CD4-positive, alpha-beta T cell treated with Interleukin-21 for 1 hour (primary cell): ENCODE data around the gene KCNA3.

Experiments used
- DNase-seq: peaks from one replicate; pipeline ENCODE4 v3.0.0-alpha.2; 2020

Gene KCNA3

DNA sequence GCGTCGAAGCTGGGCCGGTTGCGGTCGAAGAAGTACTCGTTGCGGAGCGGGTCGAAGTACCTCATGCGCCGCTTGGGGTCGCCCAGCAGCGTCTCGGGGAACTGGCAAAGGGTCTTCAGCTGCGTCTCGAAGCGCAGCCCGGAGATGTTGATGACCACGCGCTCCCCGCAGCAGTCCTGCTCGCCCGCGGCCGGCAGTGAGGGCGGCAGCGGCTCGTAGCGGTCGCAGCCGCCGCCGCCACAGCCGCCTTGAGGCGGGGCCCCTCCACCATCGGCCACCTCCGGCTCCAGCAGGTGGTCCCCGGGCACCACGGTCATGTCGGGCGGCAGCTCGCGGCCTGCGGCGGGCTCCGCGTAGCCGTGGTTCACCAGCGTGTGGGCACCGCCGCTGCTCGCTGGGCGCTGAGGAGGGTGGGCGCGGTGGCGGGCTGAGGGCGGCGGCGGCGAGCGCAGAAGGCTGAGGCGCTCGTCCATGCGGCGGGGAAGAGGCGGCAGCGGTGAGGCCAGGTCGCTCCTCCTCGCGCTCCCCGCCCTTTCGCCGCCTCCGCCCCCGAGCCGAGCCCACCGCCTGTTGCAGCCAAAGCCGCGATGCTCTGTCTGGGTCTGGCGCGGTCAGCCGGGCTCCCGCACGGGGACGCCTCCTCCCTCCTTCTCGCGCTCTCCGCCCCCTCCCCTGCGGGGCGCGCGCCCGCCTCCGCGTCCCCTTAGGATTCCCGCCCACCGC lies at the start of gene KCNA3:
Gene KCNA3 (minus strand): TSS at position 604 of the 723 bp plus-strand sequence. CDS start 131 bp downstream, at position 473.
- DNase-seq, result peak; percentile 86

DNA sequence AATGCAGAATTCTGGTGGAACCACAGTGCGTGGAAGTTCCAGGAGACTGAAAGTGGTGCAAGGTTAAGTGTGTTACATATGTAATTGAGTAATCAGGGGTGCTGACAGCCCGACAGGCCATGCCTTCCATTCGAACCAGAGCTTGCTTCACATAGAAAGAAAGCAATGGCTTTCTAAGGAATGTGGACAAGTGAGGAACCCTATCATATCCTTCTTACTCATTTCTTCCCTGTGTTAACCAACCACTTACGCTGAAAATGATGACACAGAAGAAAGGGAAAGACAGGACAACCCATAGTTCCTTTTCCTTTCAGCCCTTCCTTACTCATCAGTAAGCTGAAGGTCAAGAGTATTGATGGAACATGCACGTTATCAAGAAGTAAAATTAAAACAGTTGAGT lies 48.1 kb upstream of the KCNA3 start:
- no peak for DNase-seq

DNA sequence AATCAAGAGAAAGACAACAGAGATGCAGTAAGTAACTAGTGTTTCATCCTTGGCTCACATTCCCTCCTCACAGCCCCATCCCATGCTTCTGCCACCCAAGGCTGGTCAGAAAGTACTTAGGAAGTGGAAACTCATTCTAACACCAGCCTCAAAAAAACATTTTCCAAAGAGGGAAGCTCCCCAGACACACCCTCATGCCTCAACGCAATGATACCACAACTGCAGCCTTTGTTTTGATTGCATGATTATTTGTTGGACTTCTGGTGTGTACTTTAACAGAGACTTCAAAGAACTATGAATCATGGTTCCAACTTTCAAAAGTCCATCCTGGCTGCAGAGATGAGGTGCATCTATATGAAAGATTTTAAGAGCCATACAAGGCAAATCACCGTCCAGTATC lies 45.2 kb upstream of the KCNA3 start:
- no peak for DNase-seq

DNA sequence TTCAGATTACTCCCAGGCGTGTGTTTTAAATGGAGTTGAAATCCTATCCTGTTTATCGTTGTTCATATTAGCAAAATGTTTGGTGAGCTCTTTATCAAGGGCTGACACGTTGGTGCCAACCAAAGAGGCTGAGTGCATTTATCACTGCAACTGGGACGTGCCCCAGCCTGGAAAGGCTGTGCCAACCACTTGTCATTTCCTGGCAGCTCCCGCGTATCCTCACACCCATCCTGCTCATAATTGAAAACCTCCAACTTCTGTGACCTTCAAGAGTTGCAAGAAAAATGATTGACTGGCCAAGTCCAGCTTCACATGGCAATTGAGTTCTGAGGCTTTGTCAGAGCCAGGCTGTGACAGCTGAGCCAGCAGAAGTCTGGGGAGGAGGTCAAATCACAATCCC lies 43.7 kb upstream of the KCNA3 start:
- no peak for DNase-seq

DNA sequence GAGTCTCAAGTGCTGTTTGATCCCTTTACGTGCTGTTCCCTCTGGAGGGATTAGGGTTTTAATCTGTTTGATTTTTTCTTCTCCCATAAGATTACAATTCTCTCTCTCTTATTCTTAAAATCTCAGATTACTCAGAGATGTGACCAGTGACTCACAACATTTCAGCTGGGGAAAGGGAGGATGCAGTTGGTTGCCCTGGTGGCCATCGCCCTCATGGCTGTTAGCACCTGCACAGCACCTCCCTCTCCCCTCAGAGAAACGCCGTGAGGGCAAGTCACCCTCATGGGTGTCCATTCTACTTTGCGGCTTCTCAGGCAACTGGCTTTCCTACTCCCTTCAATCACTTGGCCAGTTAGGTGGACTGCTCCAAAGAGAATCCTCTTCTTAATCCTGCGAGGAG lies 42.4 kb upstream of the KCNA3 start:
- DNase-seq, result no peak

DNA sequence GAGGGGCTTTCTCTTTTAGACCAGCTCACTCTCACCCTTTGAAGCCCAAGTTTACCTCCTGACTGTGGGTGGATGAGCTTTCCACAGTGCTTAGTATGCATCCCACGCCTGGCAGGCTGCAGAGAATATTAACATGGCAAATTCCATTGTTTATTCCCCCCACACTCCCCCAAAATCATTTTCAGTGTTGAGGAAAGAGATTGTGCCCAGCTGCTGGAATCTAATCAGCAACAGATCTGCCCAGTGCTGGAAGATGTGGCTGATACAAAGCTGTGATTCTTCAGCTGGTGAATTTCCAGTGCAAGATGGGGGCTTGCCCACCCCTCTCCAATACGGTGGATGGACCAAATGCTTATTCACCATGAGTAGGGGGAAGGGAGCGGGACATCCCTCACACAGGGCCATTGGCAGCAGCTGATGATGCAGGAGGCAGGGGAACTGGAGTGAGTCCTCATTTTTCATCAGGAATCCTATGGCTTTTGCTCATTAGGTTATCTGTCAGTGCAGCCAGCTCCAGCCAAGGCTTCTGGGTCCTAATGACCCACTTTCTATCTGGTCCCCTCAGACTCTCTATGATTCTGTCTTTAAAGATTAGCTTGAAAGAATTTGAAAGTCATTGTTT lies 39.7 kb upstream of the KCNA3 start:
- no peak for DNase-seq

DNA sequence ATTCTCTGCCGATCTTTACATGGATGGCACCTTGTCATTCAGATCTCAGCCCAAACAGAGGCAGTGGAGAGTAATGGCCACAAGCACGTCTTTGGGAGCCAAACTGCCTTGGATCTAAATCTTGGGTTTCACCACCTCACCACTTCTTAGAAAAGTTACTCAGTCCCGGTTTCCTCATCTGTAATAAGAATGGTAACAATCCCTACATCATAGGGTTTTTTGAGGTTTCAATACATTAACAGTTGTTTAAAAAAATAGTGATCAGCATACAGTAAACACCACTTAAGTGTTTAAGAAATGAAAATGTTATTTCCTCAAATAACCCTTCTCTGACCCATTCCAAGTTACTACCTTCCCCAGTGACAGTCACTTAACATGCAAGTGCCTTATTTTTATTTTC lies 38.5 kb upstream of the KCNA3 start:
- no peak for DNase-seq

DNA sequence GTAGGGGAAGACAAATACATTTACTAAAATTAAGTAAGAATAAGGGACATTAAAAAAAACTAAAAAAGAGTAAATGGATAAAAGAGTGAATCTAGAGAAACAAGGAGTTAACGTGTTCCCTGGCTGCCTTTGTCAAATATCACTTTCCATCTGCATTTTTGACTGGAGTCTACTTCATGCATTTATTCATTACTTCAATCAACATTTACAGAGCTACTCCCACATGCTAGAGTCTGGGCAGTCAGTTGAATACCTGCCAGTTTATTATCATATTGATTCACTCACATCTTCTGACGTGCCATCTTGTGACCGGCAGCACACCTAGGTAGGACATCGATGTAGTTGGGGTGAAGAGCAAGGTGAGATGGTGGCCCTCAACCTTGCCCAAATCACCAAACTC lies 35.6 kb upstream of the KCNA3 start:
- no peak for DNase-seq

DNA sequence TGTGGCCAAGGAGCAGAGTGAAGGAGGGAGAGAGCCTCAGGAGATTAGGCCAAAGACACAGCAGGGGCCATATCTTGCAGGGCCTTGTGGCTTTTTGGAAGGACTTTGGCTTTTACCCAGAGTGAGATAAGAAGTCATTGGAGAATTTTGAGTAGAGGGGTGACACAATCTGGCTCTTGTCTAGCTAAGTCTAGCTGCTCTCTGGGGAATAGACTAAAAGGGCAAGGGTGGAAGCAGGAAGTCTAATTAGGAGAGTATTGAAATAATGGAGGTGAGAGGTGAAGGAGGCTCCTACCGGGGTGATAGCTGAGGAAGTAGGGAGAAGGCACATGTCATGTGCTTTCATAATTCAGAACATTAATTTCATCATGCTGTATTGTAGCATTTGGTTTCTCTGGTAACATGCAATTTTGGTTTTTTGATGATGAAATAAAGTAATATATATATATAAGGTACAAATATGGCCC lies 34.3 kb upstream of the KCNA3 start:
- DNase-seq, result no peak

DNA sequence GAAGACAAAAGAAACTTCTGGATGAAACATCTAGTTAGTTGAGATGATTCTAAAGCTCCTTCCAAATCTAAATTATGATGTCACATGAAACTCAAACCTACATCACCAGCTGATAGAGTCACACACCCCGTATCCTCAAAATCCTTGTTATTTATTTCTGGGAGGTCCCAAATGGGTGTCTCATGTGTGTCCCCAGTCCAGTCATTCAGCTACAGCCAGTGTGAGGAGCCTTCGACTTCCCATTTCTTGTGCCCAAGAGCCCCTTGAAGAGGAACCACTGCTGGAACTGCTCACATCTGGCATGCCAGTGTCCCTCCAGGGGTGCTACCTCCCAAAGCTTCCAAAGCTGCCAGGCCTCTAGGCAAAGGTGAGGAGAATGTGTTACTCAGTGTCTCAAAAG lies 32.5 kb upstream of the KCNA3 start:
- DNase-seq, result no peak

DNA sequence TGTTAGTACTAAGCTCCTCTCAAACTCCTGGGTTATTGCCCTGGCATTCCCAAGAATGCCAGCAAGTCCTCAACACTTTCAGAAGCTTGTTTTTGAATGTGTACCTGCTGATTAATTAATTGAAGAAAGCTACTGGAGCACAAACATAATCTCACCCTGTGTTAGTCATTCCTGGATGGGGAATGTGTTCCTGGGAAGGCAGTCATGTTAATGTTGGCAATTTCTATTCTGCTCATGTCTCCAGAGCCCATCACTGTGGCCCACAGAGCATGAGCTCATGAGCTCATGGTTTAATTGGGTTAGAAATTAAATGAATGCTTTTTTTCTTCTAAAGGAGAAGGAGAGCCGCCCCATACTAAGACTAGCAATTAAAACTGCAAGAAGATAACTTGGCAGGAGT lies 31.9 kb upstream of the KCNA3 start:
- DNase-seq, result no peak

DNA sequence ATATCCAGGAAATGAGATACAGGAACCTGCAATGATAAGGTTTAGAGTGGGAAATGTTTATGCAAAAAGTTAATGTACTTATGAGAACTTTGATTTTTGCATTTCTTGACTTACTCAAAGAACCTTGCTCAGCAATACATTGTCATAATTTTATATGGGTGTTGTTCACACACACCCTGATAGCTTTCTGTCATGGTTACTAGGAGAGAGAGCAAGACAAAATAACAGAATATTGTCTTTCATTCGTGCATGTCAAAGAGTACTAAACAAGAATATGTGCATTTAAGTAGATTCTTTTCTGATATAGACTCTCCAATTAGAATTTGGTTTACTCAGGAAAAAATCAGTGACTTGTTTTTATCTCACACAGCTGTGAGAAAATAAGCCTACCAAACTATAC lies 27.5 kb upstream of the KCNA3 start:
- DNase-seq, result no peak

DNA sequence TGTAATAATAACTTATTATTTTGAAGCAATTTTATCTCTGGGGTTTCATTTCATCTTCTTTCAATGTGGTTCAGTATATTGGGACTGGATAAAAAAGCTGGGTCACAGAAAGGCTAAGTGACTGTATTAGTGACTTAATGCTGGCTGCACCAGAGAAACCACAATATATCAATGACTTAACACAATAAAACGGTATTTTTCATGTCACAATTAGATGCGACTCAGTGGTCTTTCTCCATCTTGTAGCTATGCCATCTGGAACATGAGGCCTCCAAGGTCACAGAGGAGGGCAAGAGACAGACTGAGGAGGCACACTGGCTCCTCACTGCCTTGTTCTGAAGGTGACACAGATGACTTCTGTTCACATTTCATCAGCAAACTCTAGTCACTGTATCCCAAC lies 26.0 kb upstream of the KCNA3 start:
- no peak for DNase-seq

DNA sequence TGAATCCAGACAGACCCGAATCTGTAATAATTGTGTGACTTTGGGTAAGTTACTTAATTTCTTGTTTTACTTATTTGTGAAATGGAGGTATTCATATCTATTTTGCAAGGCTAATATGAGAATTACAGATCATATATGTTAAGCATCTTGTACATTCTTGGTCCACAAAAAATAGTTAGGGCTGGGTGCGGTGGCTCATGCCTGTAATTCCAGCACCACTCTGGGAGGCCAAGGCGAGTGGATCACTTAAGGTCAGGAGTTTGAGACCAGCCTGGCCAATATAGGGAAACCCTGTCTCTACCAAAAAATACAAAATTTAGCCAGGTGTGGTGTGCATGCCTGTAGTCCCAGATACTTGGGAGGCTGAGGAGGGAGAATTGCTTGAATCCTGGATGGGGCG lies 22.9 kb upstream of the KCNA3 start:
- no peak for DNase-seq

DNA sequence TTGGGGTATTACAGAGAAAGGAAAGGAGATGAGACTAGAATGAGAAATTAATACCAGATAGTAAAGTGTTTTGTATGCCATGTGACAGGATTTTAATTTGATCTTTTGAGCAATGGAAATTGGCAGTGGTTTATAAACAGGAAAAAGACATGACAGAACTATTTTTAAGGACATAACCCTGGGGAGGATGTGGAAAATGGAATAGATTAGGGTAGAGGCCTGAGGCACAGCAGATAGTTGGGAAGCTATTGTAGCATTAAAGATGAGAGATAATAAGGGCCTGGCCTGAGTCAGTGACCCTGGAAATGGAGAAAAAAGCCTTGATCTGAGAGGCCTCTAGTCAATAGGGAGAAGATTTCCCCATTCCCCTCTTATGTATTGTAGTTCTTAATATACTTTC lies 22.1 kb upstream of the KCNA3 start:
- DNase-seq, result no peak

DNA sequence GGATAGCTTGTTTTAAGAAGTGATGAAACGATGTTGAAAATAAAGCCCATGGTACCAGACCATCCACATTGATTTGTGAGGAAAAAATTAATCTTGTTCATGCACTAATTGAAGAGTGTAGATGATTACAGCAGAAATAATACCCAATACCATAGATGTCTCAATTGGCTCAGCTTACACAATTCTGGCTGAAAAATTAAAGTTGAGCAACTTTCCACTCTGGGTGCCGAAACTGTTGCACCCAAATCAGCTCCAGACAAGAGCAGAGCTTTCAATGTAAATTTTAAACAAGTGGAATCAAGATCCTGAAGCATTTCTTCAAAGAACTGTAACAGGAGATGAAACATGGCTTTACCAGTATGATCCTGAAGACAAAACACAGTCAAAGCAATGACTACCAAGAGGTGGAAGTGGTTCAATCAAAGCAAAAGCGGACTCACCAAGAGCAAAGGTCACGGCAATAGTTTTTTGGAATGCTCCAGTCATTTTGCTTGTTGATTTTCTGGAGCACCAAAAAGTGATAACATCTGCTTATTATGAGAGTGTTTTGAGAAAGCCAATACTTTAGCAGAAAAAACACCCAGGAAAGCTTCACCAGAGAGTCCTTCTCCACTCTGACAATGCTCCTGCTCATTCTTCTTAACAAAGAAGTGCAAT lies 16.1 kb upstream of the KCNA3 start:
- no peak for DNase-seq

DNA sequence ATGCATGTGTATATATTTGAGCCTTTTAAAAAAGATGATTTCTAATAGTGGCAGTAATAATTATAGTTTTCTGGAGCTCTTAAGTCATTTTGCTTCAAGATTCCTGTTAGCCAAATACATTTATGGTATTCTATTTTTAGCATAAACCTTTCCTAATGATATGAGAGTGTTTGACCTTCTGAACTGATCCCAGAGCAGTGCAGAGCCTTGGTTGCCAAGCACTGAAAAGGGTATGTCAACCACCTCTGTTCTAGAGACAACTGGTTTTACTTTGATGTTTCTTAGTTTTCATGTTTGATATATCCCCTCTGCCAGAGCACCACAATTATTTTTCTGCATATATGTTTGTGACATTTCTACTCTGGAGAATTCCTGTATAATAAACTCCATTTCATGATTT lies 15.1 kb upstream of the KCNA3 start:
- DNase-seq, result no peak

DNA sequence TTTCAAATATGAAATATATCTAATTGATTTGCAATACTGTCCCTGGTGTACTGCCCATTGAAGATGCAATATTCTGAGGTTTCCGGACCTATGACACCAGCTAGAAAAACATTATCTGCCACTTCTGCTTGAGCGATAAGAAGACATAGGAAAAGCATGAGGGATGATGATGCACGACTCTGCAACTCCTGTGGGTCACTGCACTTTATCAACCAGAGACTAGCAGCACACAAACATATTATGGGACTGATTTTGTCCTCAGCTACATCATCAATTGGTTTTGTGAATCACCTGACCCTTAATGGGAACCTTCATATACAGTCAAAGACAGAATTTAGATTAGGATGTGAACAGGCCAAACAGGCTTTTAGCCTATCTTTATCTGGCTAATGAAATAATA lies 13.8 kb upstream of the KCNA3 start:
- DNase-seq, result no peak

DNA sequence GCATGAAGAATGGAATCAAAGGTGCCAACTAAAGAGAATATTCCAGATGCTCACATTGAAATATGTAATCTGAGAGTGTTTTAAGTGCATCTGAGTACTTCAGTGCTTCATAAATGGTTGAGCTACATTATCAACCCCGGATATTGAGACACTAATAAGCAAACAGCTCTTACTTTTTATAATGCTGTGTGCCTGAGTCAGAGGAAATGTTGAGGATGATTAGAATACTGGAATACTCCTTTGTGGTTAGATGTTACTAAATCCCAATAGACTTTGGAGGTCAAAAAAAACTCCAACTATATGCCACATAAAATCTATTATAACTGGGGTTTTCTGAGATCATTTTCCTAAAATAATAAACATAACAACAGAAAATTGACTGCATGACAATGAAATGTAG lies 12.5 kb upstream of the KCNA3 start:
- DNase-seq, result no peak

DNA sequence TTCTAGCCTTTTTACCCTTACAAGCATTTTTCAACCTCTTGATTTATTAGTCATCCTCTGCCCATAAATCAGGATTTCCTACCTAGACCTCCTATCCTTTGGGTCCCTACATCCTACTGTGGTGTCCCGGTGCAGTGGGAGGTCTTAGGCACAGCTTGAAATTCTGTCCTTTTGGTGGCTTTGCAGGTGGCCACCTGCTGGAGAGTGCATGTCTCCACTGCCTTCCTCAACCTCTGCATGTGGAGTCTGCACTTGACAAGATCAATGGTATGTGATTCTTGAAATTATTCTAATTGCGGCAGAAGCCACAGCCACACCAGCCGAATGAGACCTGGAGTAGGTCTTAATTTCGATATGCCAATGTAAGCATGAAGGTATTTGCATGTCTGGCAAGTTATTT lies 11.4 kb upstream of the KCNA3 start:
- DNase-seq, result peak; percentile 51

DNA sequence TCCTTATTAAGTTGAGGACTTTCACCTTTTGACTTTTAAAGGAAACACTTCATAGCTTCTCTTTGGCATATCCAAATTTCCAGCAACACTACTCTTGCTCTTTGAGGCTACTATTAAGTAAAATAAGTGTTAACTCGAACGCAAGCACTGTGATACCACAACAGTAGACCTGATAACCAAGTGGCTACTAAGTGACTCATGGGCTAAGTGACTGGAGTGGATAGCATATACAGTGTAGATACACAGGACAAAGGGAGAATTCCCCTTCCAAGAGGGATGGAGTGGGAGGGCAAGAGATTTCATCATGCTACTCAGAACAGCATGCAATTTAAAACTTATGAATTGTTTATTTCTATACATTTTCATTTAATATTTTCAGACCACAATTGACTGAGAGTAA lies 9.8 kb upstream of the KCNA3 start:
- no peak for DNase-seq

DNA sequence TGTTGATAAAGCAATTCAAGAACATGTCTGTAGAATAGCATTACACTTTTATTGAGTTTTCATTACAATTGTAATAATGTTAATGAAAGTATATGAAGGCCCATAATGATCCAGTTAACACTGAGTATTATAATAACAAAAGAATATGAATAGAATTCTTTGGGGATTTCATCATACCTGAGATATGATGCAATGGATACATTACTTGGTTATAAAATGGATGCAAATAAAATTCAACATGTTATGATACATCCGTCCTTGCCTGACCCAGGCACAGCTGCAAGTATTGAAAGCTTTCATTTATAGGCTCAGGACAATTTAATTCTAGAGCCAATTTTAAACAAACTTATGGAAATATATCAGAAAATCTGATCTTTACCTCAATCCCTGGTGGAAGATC lies 8.2 kb upstream of the KCNA3 start:
- no peak for DNase-seq

DNA sequence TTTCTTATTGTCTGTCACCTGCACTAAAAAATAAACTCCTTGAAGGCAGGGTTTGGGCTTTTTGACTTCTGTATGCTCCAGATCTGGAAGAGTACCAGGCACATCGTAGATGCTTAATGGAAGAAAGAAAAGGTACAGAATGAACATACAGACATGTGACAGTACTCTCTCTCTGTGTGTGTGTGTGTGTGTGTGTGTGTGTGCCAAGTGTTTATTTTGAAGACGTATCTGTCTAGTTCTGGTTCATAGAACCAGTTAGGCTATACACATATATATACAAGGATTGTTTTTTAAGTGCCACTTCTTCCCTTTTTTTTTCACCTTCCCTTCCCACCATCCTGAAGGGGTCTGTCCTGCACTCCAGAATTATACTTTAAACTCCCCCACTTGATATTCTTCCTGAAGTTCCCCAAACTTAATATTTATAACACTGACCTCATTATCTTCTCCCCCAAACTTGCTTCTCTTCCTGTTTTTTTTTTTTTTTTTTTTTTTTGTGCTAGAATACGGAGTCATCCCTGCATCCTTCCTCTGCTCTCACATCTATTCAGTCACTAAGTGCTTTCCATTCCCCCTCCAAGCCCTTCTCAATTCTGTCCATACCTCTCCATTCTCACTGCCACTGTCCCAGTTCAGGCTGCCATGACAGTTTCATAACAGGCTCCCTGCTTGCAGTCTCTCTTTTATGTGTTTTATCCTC lies 5.4 kb upstream of the KCNA3 start:
- no peak for DNase-seq

DNA sequence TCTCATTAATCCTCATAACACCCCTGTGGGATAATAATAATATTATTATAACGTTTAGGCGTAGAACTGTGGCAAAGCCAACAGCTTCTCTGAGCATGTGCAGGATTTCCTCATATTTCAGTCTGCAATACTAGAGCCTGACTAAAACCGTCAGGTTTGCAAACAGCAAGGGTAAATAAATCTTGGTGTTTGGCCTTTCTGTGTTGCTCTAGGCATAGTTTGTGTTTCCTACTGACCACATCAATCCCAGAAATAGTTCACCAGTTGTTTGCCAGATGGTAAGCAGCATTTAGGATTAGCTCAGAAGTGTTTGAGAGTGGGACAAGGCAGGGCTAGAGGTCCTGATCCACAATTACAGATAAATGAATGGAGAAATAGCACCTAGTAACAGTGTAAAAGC lies 2.8 kb upstream of the KCNA3 start:
- no peak for DNase-seq
